IMR-90 (cell line): ENCODE measurements around the gene RPL31. TPM values are rescaled to one million over a fixed set of nuclear protein-coding genes. Genes with fewer than 3 reads are reported as not detected.

Experiments
- ATAC-seq: fragments of 200-7000 bp; cut with Tn5 transposase; 2 replicates; pipeline ENCODE4 v1.9.1; 2020; ENCODE audit warnings: low read depth, mild to moderate bottlenecking, moderate library complexity
- BruUV-seq: library from RNA; stranded (reverse); fragments of 400-500 nt; replicated peaks from 2 replicates; lab custom pipeline; 2021; lab: Mats Ljungman, UMichigan
- CTCF ChIA-PET: fragments of 300-600 bp; formaldehyde crosslinking; extraction: SDS; loops from one replicate; lab custom pipeline; 2021; ENCODE audit warnings: antibody characterized with exemption; lab: Yijun Ruan, JAX
- POLR2A ChIA-PET: fragments of 300-600 bp; sonication (Branson Sonifier 250); formaldehyde crosslinking; loops from one replicate; lab custom pipeline; 2022; ENCODE audit warnings: antibody characterized with exemption; ENCODE audit not compliant: unreplicated experiment; lab: Charles Lee
- DNase-seq: peaks from one replicate; pipeline ENCODE4 v3.0.0; 2013
- H2AFZ ChIP-seq: replicated peaks from 2 replicates; pipeline ENCODE3; 2013; ENCODE audit warnings: low read length, mild to moderate bottlenecking; ENCODE audit not compliant: poor library complexity
- H2AK5ac ChIP-seq: 2 replicates; pipeline ENCODE4 v1.6.1; 2013; ENCODE audit warnings: low read depth, low read length, inconsistent platforms
- H2AK9ac ChIP-seq: replicated peaks from 2 replicates; pipeline ENCODE3; 2013; ENCODE audit warnings: mild to moderate bottlenecking, low read depth, low read length, moderate library complexity; ENCODE audit not compliant: poor library complexity
- H2BK120ac ChIP-seq: 2 replicates; pipeline ENCODE4 v1.6.1; 2013; ENCODE audit warnings: low read depth, low read length, inconsistent platforms
- H2BK15ac ChIP-seq: 3 replicates; pipeline ENCODE4 v1.6.1; 2013; ENCODE audit warnings: low read depth, low read length, inconsistent platforms
- H2BK20ac ChIP-seq: 2 replicates; pipeline ENCODE4 v1.6.1; 2013; ENCODE audit warnings: low read depth, mild to moderate bottlenecking, inconsistent platforms, low read length, moderate library complexity
- H2BK5ac ChIP-seq: 2 replicates; pipeline ENCODE4 v1.6.1; 2013; ENCODE audit warnings: mild to moderate bottlenecking, low read depth, low read length, inconsistent platforms; ENCODE audit not compliant: poor library complexity, severe bottlenecking
- H3K14ac ChIP-seq: replicated peaks from 2 replicates; pipeline ENCODE4 v1.6.1; 2013; ENCODE audit warnings: low read depth, low read length, inconsistent platforms
- H3K18ac ChIP-seq: 2 replicates; pipeline ENCODE4 v1.6.1; 2013; ENCODE audit warnings: low read depth, low read length, control low read depth
- H3K23ac ChIP-seq: 2 replicates; pipeline ENCODE4 v1.6.1; 2013; ENCODE audit warnings: low read depth, low read length, inconsistent platforms
- H3K27ac ChIP-seq: 2 replicates; pipeline ENCODE4 v1.5.1; 2013; ENCODE audit warnings: mild to moderate bottlenecking, control low read depth, low read length; ENCODE audit not compliant: insufficient read depth
- H3K27me3 ChIP-seq: 2 replicates; pipeline ENCODE4 v1.6.1; 2013; ENCODE audit warnings: low read length; ENCODE audit not compliant: control insufficient read depth, insufficient read depth
- H3K36me3 ChIP-seq: 2 replicates; pipeline ENCODE4 v1.6.1; 2013; ENCODE audit warnings: low read length, mixed read lengths; ENCODE audit not compliant: control insufficient read depth, insufficient read depth
- H3K4ac ChIP-seq: 2 replicates; pipeline ENCODE4 v1.6.1; 2013; ENCODE audit warnings: low read depth, low read length, inconsistent platforms
- H3K4me1 ChIP-seq: 2 replicates; pipeline ENCODE4 v1.6.1; 2013; ENCODE audit warnings: low read length, mixed read lengths; ENCODE audit not compliant: control insufficient read depth, insufficient read depth
- H3K4me2 ChIP-seq: 2 replicates; pipeline ENCODE4 v1.6.1; 2013; ENCODE audit warnings: low read depth, mild to moderate bottlenecking, control low read depth, low read length, moderate library complexity
- H3K4me3 ChIP-seq: 2 replicates; pipeline ENCODE4 v1.5.1; 2013; ENCODE audit warnings: low read depth, mild to moderate bottlenecking, control low read depth, low read length, moderate library complexity; ENCODE audit not compliant: insufficient read depth
- H3K56ac ChIP-seq: 2 replicates; pipeline ENCODE4 v1.6.1; 2013; ENCODE audit warnings: low read length, inconsistent platforms; ENCODE audit not compliant: insufficient read depth; ENCODE audit errors: extremely low read depth
- H3K79me1 ChIP-seq, 2 experiments: 2 replicates each; pipeline ENCODE4 v1.6.1; 2013; ENCODE audit warnings: low read length in 2 of 2, inconsistent platforms in 1 of 2, low read depth in 1 of 2
- H3K9ac ChIP-seq: 2 replicates; pipeline ENCODE4 v1.6.1; 2013; ENCODE audit warnings: low read depth, low read length, control low read depth
- H3K9me1 ChIP-seq: 2 replicates; pipeline ENCODE4 v1.6.1; 2013; ENCODE audit warnings: low read length, inconsistent platforms; ENCODE audit not compliant: insufficient read depth
- H3K9me3 ChIP-seq: 2 replicates; pipeline ENCODE4 v1.6.1; 2013; ENCODE audit warnings: low read length; ENCODE audit not compliant: control insufficient read depth, insufficient read depth
- H4K20me1 ChIP-seq: 2 replicates; pipeline ENCODE4 v1.6.1; 2013; ENCODE audit warnings: low read length, inconsistent platforms; ENCODE audit not compliant: insufficient read depth
- H4K5ac ChIP-seq: 2 replicates; pipeline ENCODE4 v1.6.1; 2013; ENCODE audit warnings: mild to moderate bottlenecking, low read depth, low read length, control low read depth
- H4K8ac ChIP-seq, 2 experiments: 2 replicates each; pipeline ENCODE4 v1.6.1; 2013; ENCODE audit warnings: low read depth in 2 of 2, low read length in 2 of 2, control low read depth in 1 of 2, inconsistent platforms in 1 of 2
- H4K91ac ChIP-seq: 2 replicates; pipeline ENCODE4 v1.6.1; 2013; ENCODE audit warnings: low read depth, low read length, inconsistent platforms; ENCODE audit not compliant: insufficient read depth
- MXI1 ChIP-seq: IDR thresholded peaks from 2 replicates; pipeline ENCODE4 v1.6.1; 2012; ENCODE audit warnings: low read depth, mild to moderate bottlenecking, low read length, moderate library complexity, borderline replicate concordance
- RCOR1 ChIP-seq: IDR thresholded peaks from 2 replicates; pipeline ENCODE4 v1.6.1; 2012; ENCODE audit warnings: mild to moderate bottlenecking, low read length, improper control_type of control experiment; ENCODE audit not compliant: insufficient replicate concordance
- RFX5 ChIP-seq: IDR thresholded peaks from 2 replicates; pipeline ENCODE4 v1.8.0; 2012; ENCODE audit warnings: low read depth, mild to moderate bottlenecking, low read length, moderate library complexity
- WGBS, 2 experiments: methylation state at CpG; one replicate each; pipeline versions ENCODE4 v1.1.5 to v1.1.7; 2013; ENCODE audit warnings: missing lambda C conversion rate in 2 of 2; ENCODE audit not compliant: insufficient read length in 1 of 2; ENCODE audit errors: extremely low coverage in 2 of 2; 5-methylcytosine and 5-hydroxymethylcytosine counted together
- dilution Hi-C: fragments of 300-500 bp; cut with HindIII; formaldehyde crosslinking; loops from one replicate; pipeline ENCODE4 v1.14.3; 2018; ENCODE audit warnings: low sequenced_read_pairs; ENCODE audit not compliant: unreplicated experiment
- in situ Hi-C: fragments of 300-500 bp; cut with MboI; formaldehyde crosslinking; loops from 3 replicates; pipeline ENCODE4 v1.14.3; 2019; ENCODE audit warnings: low sequenced_read_pairs, inconsistent platforms, mixed read lengths
- intact Hi-C: fragments of 100-400 bp; cut with micrococcal nuclease; formaldehyde crosslinking; loops from 2 replicates; pipeline ENCODE4 v1.10.0; 2022
- polyA plus RNA-seq, 3 experiments: library from polyadenylated mRNA; depleted of rRNA; stranded (reverse); fragments of >200 nt; gene quantifications; 2 replicates each; pipeline ENCODE4 v1.2.3, GENCODE V29; 2012; ENCODE audit warnings: low replicate concordance in 1 of 3
- total RNA-seq: library from RNA; depleted of rRNA; stranded (reverse); fragments of >200 nt; gene quantifications from 2 replicates; pipeline ENCODE4 v1.2.3, GENCODE V29; 2012
- TF ChIP-seq, protein P1 (sequence below): fragments of 150-350 bp; IDR thresholded peaks from 2 replicates; pipeline ENCODE4 v1.6.1; 2016; ENCODE audit warnings: low read depth, mild to moderate bottlenecking, low read length, moderate library complexity, borderline replicate concordance
- TF ChIP-seq, protein P2 (sequence below): conservative IDR thresholded peaks from 2 replicates; pipeline ENCODE4 v1.5.1; 2012; ENCODE audit warnings: mild to moderate bottlenecking, low read depth, low read length, improper control_type of control experiment

Gene RPL31
- total and polyA plus RNA-seq, 2 of the 4 experiments (the other 2 are of a cell fraction): 358 to 2,908 TPM

DNA sequence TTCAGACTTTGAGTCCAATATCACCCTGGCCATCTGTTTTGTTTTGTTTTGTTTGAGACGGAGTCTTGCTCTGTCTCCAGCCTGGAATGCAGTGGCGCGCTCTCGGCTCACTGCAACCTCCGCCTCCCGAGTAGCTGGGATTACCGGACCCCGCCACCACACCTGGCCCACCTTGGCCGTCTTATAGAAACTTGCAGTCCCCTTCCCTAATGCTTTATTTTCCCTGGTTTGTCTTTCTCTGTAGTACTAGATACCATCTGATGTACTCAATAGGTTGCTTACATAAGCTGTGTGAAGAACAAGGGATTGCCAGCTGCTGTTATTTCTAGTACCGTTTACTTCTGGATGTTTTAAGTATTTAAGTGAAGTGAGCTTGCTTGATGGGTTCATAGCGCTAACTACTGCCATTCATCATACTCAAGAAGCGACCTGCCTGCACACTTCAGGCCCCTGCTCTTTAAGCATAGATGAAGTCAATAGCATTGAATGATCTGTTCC lies 1.2 kb downstream of the RPL31 start:
- intact Hi-C loops: loop anchor here (5.0 kb wide), 1 partner anchor 271 kb away; no protein-coding TSS in a partner anchor
- Histone ChIP-seq H2AK5ac (0 out of 2 replicates have a peak overlapping the region, but pooled peaks have one; percentile 8), H2AFZ (no peak overlapping the region), H3K79me1 (peaks cover 21 to 53% of the 10 kb centered on the region in 2 experiments), H2BK120ac (no peak overlapping the region), H2BK20ac (no peak overlapping the region), H3K27me3 (no peaks in the 10 kb centered on the region), H3K14ac (peak overlapping the region; percentile 93), H4K5ac (no peak overlapping the region), H2BK15ac (no peak overlapping the region), H3K23ac (peak overlapping the region; percentile 96; the same call in 1 of the 2 replicates), H3K18ac (no peak overlapping the region), H3K36me3 (peaks cover 41% of the 10 kb centered on the region), H2BK5ac (no peak overlapping the region), H3K4me3 (peak overlapping the region; percentile 77), H3K4ac (peak overlapping the region; percentile 91; the same call in 1 of the 2 replicates), H4K91ac (no peak overlapping the region), H2AK9ac (no peak overlapping the region), H3K9me3 (no peaks in the 10 kb centered on the region), H3K9ac (peak overlapping the region; percentile 93), H4K20me1 (peaks cover 56% of the 10 kb centered on the region), H3K4me1 (peaks cover 9% of the 10 kb centered on the region), H4K8ac (no peak overlapping the region), H3K4me2 (peak overlapping the region; percentile 95), H3K56ac (peak overlapping the region; percentile 75; the same call in 1 of the 2 replicates), H3K27ac (peak overlapping the region; percentile 10), H3K9me1 (peaks cover 23% of the 10 kb centered on the region)
- DNase-seq (peak; percentile 9), ATAC-seq (0 out of 2 replicates have a peak, but pooled peaks have one; percentile 5)
- BruUV-seq: no TSS peak
- WGBS, 2 experiments: 0% methylated on average over 4 of the region's 12 CpGs; no CpG with 5 or more reads in 1 of the 2 experiments
- POLR2A ChIA-PET: interaction anchor here (0.7 kb wide), 1 partner anchor 693 kb away, joined by 5 read pairs; no protein-coding TSS in a partner anchor
- CTCF ChIA-PET: interaction anchor here (1.3 kb wide), 1 partner anchor 186 kb away, joined by 3 read pairs; no protein-coding TSS in a partner anchor
- in situ Hi-C loops: no loop called here
- no peak for TF ChIP-seq RFX5
- TF ChIP-seq, protein P1, sequence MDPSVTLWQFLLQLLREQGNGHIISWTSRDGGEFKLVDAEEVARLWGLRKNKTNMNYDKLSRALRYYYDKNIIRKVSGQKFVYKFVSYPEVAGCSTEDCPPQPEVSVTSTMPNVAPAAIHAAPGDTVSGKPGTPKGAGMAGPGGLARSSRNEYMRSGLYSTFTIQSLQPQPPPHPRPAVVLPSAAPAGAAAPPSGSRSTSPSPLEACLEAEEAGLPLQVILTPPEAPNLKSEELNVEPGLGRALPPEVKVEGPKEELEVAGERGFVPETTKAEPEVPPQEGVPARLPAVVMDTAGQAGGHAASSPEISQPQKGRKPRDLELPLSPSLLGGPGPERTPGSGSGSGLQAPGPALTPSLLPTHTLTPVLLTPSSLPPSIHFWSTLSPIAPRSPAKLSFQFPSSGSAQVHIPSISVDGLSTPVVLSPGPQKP: no peak
- TF ChIP-seq MXI1: no peak
- TF ChIP-seq, protein P2, sequence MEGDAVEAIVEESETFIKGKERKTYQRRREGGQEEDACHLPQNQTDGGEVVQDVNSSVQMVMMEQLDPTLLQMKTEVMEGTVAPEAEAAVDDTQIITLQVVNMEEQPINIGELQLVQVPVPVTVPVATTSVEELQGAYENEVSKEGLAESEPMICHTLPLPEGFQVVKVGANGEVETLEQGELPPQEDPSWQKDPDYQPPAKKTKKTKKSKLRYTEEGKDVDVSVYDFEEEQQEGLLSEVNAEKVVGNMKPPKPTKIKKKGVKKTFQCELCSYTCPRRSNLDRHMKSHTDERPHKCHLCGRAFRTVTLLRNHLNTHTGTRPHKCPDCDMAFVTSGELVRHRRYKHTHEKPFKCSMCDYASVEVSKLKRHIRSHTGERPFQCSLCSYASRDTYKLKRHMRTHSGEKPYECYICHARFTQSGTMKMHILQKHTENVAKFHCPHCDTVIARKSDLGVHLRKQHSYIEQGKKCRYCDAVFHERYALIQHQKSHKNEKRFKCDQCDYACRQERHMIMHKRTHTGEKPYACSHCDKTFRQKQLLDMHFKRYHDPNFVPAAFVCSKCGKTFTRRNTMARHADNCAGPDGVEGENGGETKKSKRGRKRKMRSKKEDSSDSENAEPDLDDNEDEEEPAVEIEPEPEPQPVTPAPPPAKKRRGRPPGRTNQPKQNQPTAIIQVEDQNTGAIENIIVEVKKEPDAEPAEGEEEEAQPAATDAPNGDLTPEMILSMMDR: no peak
- TF ChIP-seq RCOR1: no peak
- dilution Hi-C loops: no loop called here
